Mesendoderm (in vitro differentiated cells): ENCODE measurements around the gene NYNRIN. TPM values are rescaled to one million over a fixed set of nuclear protein-coding genes. Genes with fewer than 3 reads are reported as not detected.

ENCODE experiments used
- DNase-seq: peaks from one replicate; pipeline ENCODE4 v3.0.0; 2013
- H2AK5ac ChIP-seq: 2 replicates; pipeline ENCODE4 v1.6.1; 2013; ENCODE audit warnings: low read length, inconsistent platforms
- H2BK120ac ChIP-seq: 2 replicates; pipeline ENCODE4 v1.6.1; 2013; ENCODE audit warnings: low read depth, mild to moderate bottlenecking, low read length, moderate library complexity, mixed read lengths
- H2BK15ac ChIP-seq: replicated peaks from 2 replicates; pipeline ENCODE4 v1.6.1; 2013; ENCODE audit warnings: low read depth, mild to moderate bottlenecking, moderate library complexity
- H2BK5ac ChIP-seq: 2 replicates; pipeline ENCODE4 v1.6.1; 2013; ENCODE audit warnings: low read length, inconsistent platforms
- H3K18ac ChIP-seq: 2 replicates; pipeline ENCODE4 v1.6.1; 2013; ENCODE audit warnings: mild to moderate bottlenecking, low read length, mixed read lengths
- H3K23ac ChIP-seq: one replicate; pipeline ENCODE4 v1.6.1; 2013; ENCODE audit warnings: low read length
- H3K27ac ChIP-seq: 2 replicates; pipeline ENCODE4 v1.5.1; 2013; ENCODE audit warnings: low read depth, mild to moderate bottlenecking, inconsistent platforms, low read length, moderate library complexity
- H3K27me3 ChIP-seq: 2 replicates; pipeline ENCODE4 v1.6.1; 2013; ENCODE audit warnings: low read length, control low read depth, mild to moderate bottlenecking, inconsistent platforms; ENCODE audit not compliant: insufficient read depth, poor library complexity
- H3K36me3 ChIP-seq: 2 replicates; pipeline ENCODE4 v1.6.1; 2013; ENCODE audit warnings: low read length, inconsistent platforms; ENCODE audit not compliant: control insufficient read depth, insufficient read depth
- H3K4ac ChIP-seq: one replicate; pipeline ENCODE4 v1.6.1; 2013; ENCODE audit warnings: low read depth, mild to moderate bottlenecking, low read length, moderate library complexity
- H3K4me1 ChIP-seq: 2 replicates; pipeline ENCODE4 v1.6.1; 2013; ENCODE audit warnings: low read depth, low read length, inconsistent platforms; ENCODE audit not compliant: control insufficient read depth
- H3K4me2 ChIP-seq: 2 replicates; pipeline ENCODE4 v1.6.1; 2013; ENCODE audit warnings: low read length
- H3K4me3 ChIP-seq: 2 replicates; pipeline ENCODE4 v1.5.1; 2013; ENCODE audit warnings: mild to moderate bottlenecking, low read length
- H3K56ac ChIP-seq: one replicate; pipeline ENCODE4 v1.6.1; 2013; ENCODE audit warnings: low read length
- H3K79me1 ChIP-seq: 2 replicates; pipeline ENCODE4 v1.6.1; 2013; ENCODE audit warnings: low read length, inconsistent platforms
- H3K79me2 ChIP-seq: 2 replicates; pipeline ENCODE4 v1.6.1; 2013; ENCODE audit warnings: mild to moderate bottlenecking, low read length; ENCODE audit not compliant: control insufficient read depth, insufficient read depth
- H3K9ac ChIP-seq: 2 replicates; pipeline ENCODE4 v1.6.1; 2013; ENCODE audit warnings: low read length, inconsistent platforms
- H4K5ac ChIP-seq: one replicate; pipeline ENCODE4 v1.6.1; 2013; ENCODE audit warnings: low read length
- H4K8ac ChIP-seq: one replicate; pipeline ENCODE4 v1.6.1; 2013; ENCODE audit warnings: low read depth, mild to moderate bottlenecking, control low read depth, low read length, moderate library complexity
- WGBS: extraction: QIAGEN DNeasy Blood & Tissue Kit; methylation state at CpG from one replicate; pipeline ENCODE4 v1.1.7; 2013; ENCODE audit warnings: low lambda C conversion rate, missing lambda C conversion rate; ENCODE audit not compliant: insufficient coverage; ENCODE audit errors: extremely low coverage; 5-methylcytosine and 5-hydroxymethylcytosine counted together
- small RNA-seq: library from polyadenylated mRNA; stranded (forward); fragments of <200 nt; extraction: miRNeasy Mini kit (QIAGEN cat#:217004); gene quantifications from one replicate; pipeline ENCODE3, GENCODE V24; 2013; ENCODE audit not compliant: insufficient read depth

Gene NYNRIN

GRCh38 chr14:24463017-24463883 is 64.4 kb downstream of the NYNRIN start:
- Histone ChIP-seq H2BK5ac (no peak overlapping the region), H4K8ac (no peak overlapping the region), H3K4ac (no peak overlapping the region), H2BK120ac (no peak overlapping the region), H3K18ac (no peak overlapping the region), H3K23ac (no peak overlapping the region), H3K79me2 (no peaks in the 10 kb centered on the region), H3K56ac (no peak overlapping the region), H3K36me3 (no peaks in the 10 kb centered on the region), H3K27ac (no peak overlapping the region), H3K4me2 (no peak overlapping the region), H3K79me1 (no peaks in the 10 kb centered on the region), H3K9ac (no peak overlapping the region), H2AK5ac (no peak overlapping the region), H3K27me3 (no peaks in the 10 kb centered on the region), H4K5ac (no peak overlapping the region), H3K4me3 (no peak overlapping the region), H2BK15ac (no peak overlapping the region), H3K4me1 (no peaks in the 10 kb centered on the region)
- DNase-seq, result no peak
- no CpG with 5 or more reads among the region's 5 CpGs for WGBS

- WGBS, result no CpG with 5 or more reads among the region's 4 CpGs
- Histone ChIP-seq H2AK5ac (no peak overlapping the region), H3K79me1 (no peaks in the 10 kb centered on the region), H3K9ac (no peak overlapping the region), H3K27ac (no peak overlapping the region), H4K5ac (no peak overlapping the region), H3K4ac (no peak overlapping the region), H2BK15ac (no peak overlapping the region), H2BK5ac (no peak overlapping the region), H3K23ac (no peak overlapping the region), H3K4me1 (no peaks in the 10 kb centered on the region), H3K27me3 (no peaks in the 10 kb centered on the region), H3K18ac (no peak overlapping the region), H2BK120ac (no peak overlapping the region), H3K79me2 (no peaks in the 10 kb centered on the region), H3K36me3 (no peaks in the 10 kb centered on the region), H3K56ac (no peak overlapping the region), H3K4me3 (no peak overlapping the region), H3K4me2 (no peak overlapping the region), H4K8ac (no peak overlapping the region)
- DNase-seq, result no peak
Observed at GRCh38 chr14:24463884-24464785, 65.3 kb downstream of the NYNRIN start.

- H4K8ac ChIP-seq, result no peak overlapping the region
- H3K27ac ChIP-seq, result no peak overlapping the region
Observed at GRCh38 chr14:24465368-24465767, 66.6 kb downstream of the NYNRIN start.

GRCh38 chr14:24465805-24466204 is 67.0 kb downstream of the NYNRIN start:
- H3K27me3 ChIP-seq, result no peaks in the 10 kb centered on the region
- H3K79me2 ChIP-seq, result no peaks in the 10 kb centered on the region
- H3K4me1 ChIP-seq, result no peaks in the 10 kb centered on the region
- no peak overlapping the region for H3K27ac ChIP-seq
- H3K9ac ChIP-seq, result no peak overlapping the region
- no peak overlapping the region for H3K4ac ChIP-seq
- H3K79me1 ChIP-seq, result no peaks in the 10 kb centered on the region
- no peak overlapping the region for H3K4me2 ChIP-seq
- no peak overlapping the region for H2BK5ac ChIP-seq
- no peak for DNase-seq
- H3K23ac ChIP-seq, result no peak overlapping the region
- H3K18ac ChIP-seq, result no peak overlapping the region
- H2BK120ac ChIP-seq, result no peak overlapping the region
- no peak overlapping the region for H2AK5ac ChIP-seq
- H4K5ac ChIP-seq, result no peak overlapping the region
- no peak overlapping the region for H3K56ac ChIP-seq
- no peak overlapping the region for H2BK15ac ChIP-seq
- H3K4me3 ChIP-seq, result no peak overlapping the region
- no peak overlapping the region for H4K8ac ChIP-seq
- H3K36me3 ChIP-seq, result no peaks in the 10 kb centered on the region
- WGBS, result no CpG with 5 or more reads among the region's 3 CpGs

More at GRCh38 chr14:24465368-24465767, 66.6 kb downstream of the NYNRIN start:
- Histone ChIP-seq H3K4me1 (no peaks in the 10 kb centered on the region), H4K5ac (no peak overlapping the region), H3K4me3 (no peak overlapping the region), H3K4me2 (no peak overlapping the region), H3K23ac (no peak overlapping the region), H2BK120ac (no peak overlapping the region), H3K18ac (no peak overlapping the region), H3K79me2 (no peaks in the 10 kb centered on the region), H2BK15ac (no peak overlapping the region), H3K36me3 (no peaks in the 10 kb centered on the region), H3K9ac (no peak overlapping the region), H3K27me3 (no peaks in the 10 kb centered on the region), H3K4ac (no peak overlapping the region), H2AK5ac (no peak overlapping the region), H3K79me1 (no peaks in the 10 kb centered on the region), H3K56ac (no peak overlapping the region), H2BK5ac (no peak overlapping the region)
- DNase-seq, result no peak
- no CpG with 5 or more reads among the region's 3 CpGs for WGBS

Small RNA genes within 50 kb of the gene (small RNA-seq; reads per million reads assigned to genes)
- gene RF00026, result not detected
